Measurements from ENCODE around the gene TMEM178A.

GRCh38 chr2:39649511-39649910 lies 16.2 kb upstream of the TMEM178A start:
- TF ChIP-seq CTCF (IDR thresholded peaks at IDR 0.05), result no peak
- TF ChIP-seq POLR2A (IDR thresholded peaks at IDR 0.05), result no peak
